ENCODE measurements around the gene IL1R2.

DNA sequence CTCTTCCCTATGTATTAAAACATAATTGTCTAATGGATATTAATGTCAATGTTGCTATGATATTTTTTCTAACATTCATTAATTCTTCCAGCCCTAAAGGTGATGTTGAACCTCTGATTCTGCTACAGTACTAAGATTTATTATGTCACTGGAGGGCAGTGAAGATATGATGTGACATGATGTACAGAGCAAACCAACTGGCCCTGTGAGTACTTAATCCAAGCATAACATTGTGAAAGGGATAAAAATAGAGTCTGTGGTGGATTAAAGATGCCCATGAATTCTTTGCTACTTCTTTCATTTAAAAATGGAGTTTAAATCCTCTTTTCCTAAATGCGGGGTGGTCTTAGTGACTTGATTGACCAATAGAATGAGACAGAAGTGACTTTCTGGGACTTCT lies 51.8 kb downstream of the IL1R2 start:
- TF ChIP-seq, protein P1, sequence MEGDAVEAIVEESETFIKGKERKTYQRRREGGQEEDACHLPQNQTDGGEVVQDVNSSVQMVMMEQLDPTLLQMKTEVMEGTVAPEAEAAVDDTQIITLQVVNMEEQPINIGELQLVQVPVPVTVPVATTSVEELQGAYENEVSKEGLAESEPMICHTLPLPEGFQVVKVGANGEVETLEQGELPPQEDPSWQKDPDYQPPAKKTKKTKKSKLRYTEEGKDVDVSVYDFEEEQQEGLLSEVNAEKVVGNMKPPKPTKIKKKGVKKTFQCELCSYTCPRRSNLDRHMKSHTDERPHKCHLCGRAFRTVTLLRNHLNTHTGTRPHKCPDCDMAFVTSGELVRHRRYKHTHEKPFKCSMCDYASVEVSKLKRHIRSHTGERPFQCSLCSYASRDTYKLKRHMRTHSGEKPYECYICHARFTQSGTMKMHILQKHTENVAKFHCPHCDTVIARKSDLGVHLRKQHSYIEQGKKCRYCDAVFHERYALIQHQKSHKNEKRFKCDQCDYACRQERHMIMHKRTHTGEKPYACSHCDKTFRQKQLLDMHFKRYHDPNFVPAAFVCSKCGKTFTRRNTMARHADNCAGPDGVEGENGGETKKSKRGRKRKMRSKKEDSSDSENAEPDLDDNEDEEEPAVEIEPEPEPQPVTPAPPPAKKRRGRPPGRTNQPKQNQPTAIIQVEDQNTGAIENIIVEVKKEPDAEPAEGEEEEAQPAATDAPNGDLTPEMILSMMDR (IDR thresholded peaks at IDR 0.05): no peak
- no peak for TF ChIP-seq POLR2A (IDR thresholded peaks at IDR 0.05)

Data from prostate gland (tissue), 2 donors.